DMS114 treated with DMSO at 0.1 percent for 48 hours (cell line): ENCODE data around the gene TERC.

ENCODE experiments used
- DNase-seq: peaks from one replicate; lab custom pipeline; 2025; ENCODE audit not compliant: unreplicated experiment; lab: John Stamatoyannopoulos, UW

The TERC gene

GRCh38 chr3:169764882-169765612 lies at the start of gene TERC:
Gene TERC, minus strand, starts transcription at chr3:169765060.
- DNase-seq = peak; percentile 81

GRCh38 chr3:169813757-169814517 lies 49.1 kb upstream of the TERC start:
- no peak for DNase-seq

- no peak for DNase-seq
These were observed 48.4 kb upstream of the TERC start for GRCh38 chr3:169813278-169813677.

- DNase-seq = no peak
These were observed 47.7 kb upstream of the TERC start, which contains the start of the genes LRRC34 and LRRIQ4 for GRCh38 chr3:169812332-169813235. Gene LRRC34, minus strand, starts transcription at chr3:169812904. Its CDS starts 356 bp downstream, at chr3:169812548. Gene LRRIQ4, plus strand, starts transcription at chr3:169812870. Its CDS starts 9,052 bp downstream, at chr3:169821922.

- DNase-seq = no peak
These were observed 46.9 kb upstream of the TERC start for GRCh38 chr3:169811631-169812331.

- no peak for DNase-seq
These were observed 44.5 kb upstream of the TERC start for GRCh38 chr3:169809230-169809795.

GRCh38 chr3:169804681-169805080 lies 39.8 kb upstream of the TERC start:
- DNase-seq = no peak

GRCh38 chr3:169792359-169792758 lies 27.5 kb upstream of the TERC start:
- no peak for DNase-seq

GRCh38 chr3:169790687-169791429 lies 26.0 kb upstream of the TERC start:
- DNase-seq = no peak

- no peak for DNase-seq
These were observed 25.4 kb upstream of the TERC start for GRCh38 chr3:169790219-169790618.

GRCh38 chr3:169787791-169788190 lies 22.9 kb upstream of the TERC start:
- no peak for DNase-seq

GRCh38 chr3:169787120-169787519 lies 22.3 kb upstream of the TERC start:
- no peak for DNase-seq

GRCh38 chr3:169781209-169781855 lies 16.5 kb upstream of the TERC start:
- DNase-seq = no peak

- DNase-seq = no peak
These were observed 15.9 kb upstream of the TERC start for GRCh38 chr3:169780742-169781141.

- DNase-seq = no peak
These were observed 13.0 kb upstream of the TERC start for GRCh38 chr3:169777822-169778221.

- DNase-seq = no peak
These were observed 9.3 kb upstream of the TERC start for GRCh38 chr3:169774186-169774585.

GRCh38 chr3:169772897-169773816 lies 8.3 kb upstream of the TERC start, which contains the start of gene MYNN:
Gene MYNN, plus strand, starts transcription at chr3:169773396. Its CDS starts 900 bp downstream, at chr3:169774296.
- DNase-seq = peak; percentile 78
